ENCODE data around the gene INS. TPM values are rescaled to one million over a fixed set of nuclear protein-coding genes. Genes with fewer than 3 reads are reported as not detected.

Gene INS
- total RNA-seq, 4 donors from 2014 or later: not detected

DNA sequence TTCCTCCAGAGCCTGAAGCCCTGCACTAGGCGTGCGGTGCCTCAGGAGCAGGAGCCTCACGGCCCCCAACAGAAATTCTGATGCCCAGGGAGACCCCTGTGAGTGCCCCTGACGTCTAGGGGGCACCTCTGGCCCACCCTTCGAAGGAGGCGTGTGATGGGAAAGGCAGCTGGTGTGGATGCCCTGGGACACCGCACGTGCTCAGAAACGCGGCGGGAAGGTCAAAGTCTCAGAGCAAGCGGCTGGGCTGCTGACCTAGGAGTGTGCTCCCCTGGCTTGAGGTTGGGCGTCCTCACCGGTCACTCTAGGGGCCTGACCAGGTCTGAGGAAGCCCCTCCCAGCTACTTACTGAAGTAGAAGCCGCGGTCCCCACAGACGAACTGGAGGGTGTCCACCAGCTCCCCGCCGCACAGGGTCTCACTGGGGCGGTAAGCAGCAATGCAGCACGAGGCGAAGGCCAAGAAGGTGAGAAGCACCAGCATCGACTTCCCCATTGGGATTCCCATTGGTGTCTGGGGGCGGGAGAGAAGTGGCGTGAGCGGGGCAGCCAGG, 25.9 kb downstream of the INS start:
- Histone ChIP-seq H3K9me3 (no peaks in the 10 kb centered on the region), H3K4me1 (peaks cover 6 to 37% (median 34%) of the 10 kb centered on the region in 4 donors), H3K27ac (replicated peaks in 1 of 4) (no peak overlapping the region), H3K36me3 (peaks cover 0 to 17% (median 0%) of the 10 kb centered on the region in 4 donors), H3K4me3 (no peak overlapping the region), H3K27me3 (peaks cover 5 to 99% (median 24%) of the 10 kb centered on the region in 4 donors)
- intact Hi-C loops (cut with DNase I): no loop called here
- 89% methylated on average over 19 of the region's 26 CpGs for WGBS
- TF ChIP-seq POLR2A (IDR thresholded peaks at IDR 0.05; ENCODE audit: low read depth) (no peak), POLR2AphosphoS5 (IDR thresholded peaks at IDR 0.05) (no peak), EP300 (IDR thresholded peaks at IDR 0.05) (no peak)
- TF ChIP-seq, protein P1, sequence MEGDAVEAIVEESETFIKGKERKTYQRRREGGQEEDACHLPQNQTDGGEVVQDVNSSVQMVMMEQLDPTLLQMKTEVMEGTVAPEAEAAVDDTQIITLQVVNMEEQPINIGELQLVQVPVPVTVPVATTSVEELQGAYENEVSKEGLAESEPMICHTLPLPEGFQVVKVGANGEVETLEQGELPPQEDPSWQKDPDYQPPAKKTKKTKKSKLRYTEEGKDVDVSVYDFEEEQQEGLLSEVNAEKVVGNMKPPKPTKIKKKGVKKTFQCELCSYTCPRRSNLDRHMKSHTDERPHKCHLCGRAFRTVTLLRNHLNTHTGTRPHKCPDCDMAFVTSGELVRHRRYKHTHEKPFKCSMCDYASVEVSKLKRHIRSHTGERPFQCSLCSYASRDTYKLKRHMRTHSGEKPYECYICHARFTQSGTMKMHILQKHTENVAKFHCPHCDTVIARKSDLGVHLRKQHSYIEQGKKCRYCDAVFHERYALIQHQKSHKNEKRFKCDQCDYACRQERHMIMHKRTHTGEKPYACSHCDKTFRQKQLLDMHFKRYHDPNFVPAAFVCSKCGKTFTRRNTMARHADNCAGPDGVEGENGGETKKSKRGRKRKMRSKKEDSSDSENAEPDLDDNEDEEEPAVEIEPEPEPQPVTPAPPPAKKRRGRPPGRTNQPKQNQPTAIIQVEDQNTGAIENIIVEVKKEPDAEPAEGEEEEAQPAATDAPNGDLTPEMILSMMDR (IDR thresholded peaks at IDR 0.05): no peak
- no peak for DNase-seq (ENCODE audit: extremely low spot score)

DNA sequence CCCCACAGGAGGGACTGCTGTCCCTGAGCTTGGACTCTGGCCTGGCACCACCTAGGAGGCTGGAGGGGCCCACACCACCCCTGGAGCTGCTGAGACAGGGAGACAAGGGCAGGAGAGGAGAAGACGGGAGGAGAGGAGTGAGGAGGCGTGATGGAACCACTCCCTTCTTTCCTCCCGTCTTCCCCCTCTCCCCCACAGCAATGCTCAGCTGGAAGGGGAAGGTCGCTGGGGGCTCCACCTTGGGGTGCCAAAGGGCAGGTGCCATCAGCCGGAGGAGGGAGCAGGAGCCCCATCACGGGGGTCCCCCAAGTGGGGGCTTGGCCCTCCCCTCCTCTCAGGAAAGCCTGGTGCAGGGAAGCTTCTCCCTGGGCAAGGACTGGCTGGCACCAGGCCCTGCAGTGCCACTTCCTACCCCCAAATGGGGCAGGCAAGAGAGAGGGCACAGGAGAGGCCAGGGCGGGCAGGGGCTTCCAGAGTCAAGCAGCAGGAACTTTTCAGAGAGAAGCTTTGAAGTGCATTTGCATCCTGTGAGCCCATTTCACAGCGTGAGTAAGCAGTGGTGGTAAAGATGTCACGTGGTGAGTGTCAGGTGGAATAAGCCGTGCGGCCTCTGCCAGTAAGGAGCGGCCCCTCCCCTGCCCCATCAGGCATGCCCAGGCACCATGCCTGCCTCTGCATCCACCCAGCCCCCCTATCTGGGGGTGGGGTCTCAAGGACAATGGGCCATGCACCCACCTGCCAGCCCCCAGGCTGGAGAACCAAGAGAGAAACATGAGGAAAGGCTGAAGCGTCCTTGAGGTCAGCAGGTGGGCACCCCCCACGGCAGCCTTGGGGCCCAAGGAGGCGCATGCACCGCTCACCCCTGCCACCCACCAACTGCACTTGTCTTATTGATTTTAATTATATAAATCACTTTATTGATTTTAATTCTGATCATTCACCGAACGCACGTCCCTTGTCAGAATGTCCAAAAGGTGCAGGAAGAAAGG, 26.7 kb downstream of the INS start:
- intact Hi-C loops (cut with DNase I): no loop called here

DNA sequence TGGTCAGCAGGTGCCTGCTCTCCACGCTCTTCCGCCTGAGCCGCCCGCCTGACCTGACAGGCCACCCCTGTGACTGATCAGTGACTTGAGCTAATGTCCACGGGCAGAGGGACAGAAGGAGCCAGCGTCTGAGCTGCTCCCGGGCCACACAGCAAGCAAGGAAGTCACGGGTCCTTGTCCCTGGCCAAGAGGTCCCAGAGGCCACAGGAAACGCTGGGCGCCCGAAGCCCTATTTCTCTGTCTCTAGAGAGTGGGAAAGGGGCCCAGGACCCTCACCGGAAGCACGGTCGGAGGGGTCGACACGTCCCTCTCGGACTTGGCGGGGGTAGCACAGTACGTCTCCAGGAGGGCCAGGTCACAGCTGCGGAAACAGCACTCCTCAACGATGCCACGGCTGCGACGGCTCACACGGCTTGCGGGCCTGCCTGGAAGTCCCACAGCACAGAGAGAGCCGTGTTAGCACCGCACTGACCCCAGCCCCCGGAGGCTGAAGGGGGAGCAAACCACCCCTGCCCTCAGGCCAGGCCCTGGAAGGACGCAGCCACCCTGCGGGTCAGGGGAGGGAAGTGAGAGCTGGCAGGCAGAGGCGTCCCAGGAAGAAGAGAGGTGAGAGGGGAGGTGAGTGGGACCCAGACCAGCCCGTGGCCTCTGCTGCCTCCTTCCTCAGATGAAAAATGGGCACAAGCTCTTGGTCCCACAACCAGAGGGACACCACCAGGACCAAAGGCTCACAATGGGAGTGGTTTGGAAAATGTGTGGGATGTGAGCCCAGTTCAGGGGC, 27.6 kb downstream of the INS start:
- no peak overlapping the region for H3K27ac ChIP-seq (replicated peaks in 1 of 4)
- no peak overlapping the region for H3K4me3 ChIP-seq
- no peaks in the 10 kb centered on the region for H3K9me3 ChIP-seq
- peaks cover 0 to 99% (median 15%) of the 10 kb centered on the region in 4 donors for H3K27me3 ChIP-seq
- intact Hi-C loops (cut with DNase I): no loop called here
- H3K4me1 ChIP-seq: peaks cover 6 to 22% (median 19%) of the 10 kb centered on the region in 4 donors
- peaks cover 0 to 25% (median 0%) of the 10 kb centered on the region in 4 donors for H3K36me3 ChIP-seq
- DNase-seq (ENCODE audit: extremely low spot score): no peak
- TF ChIP-seq EP300 (IDR thresholded peaks at IDR 0.05): no peak
- no peak for TF ChIP-seq POLR2AphosphoS5 (IDR thresholded peaks at IDR 0.05)
- TF ChIP-seq, protein P1 (IDR thresholded peaks at IDR 0.05): no peak
- no peak for TF ChIP-seq POLR2A (IDR thresholded peaks at IDR 0.05; ENCODE audit: low read depth)
- WGBS: 58% methylated on average over 17 of the region's 33 CpGs

More for the DNA sequence above, 26.7 kb downstream of the INS start:
- Histone ChIP-seq H3K27me3 (peaks cover 0 to 99% (median 21%) of the 10 kb centered on the region in 4 donors), H3K4me1 (peaks cover 6 to 29% (median 27%) of the 10 kb centered on the region in 4 donors), H3K27ac (replicated peaks in 1 of 4) (no peak overlapping the region), H3K4me3 (no peak overlapping the region), H3K36me3 (peaks cover 0 to 24% (median 0%) of the 10 kb centered on the region in 4 donors), H3K9me3 (no peaks in the 10 kb centered on the region)
- TF ChIP-seq EP300 (IDR thresholded peaks at IDR 0.05): no peak
- no peak for TF ChIP-seq POLR2A (IDR thresholded peaks at IDR 0.05; ENCODE audit: low read depth)
- TF ChIP-seq, protein P1 (IDR thresholded peaks at IDR 0.05): no peak
- TF ChIP-seq POLR2AphosphoS5 (IDR thresholded peaks at IDR 0.05): no peak
- WGBS: 67% methylated on average over 16 of the region's 19 CpGs
- DNase-seq (ENCODE audit: extremely low spot score): no peak

DNA sequence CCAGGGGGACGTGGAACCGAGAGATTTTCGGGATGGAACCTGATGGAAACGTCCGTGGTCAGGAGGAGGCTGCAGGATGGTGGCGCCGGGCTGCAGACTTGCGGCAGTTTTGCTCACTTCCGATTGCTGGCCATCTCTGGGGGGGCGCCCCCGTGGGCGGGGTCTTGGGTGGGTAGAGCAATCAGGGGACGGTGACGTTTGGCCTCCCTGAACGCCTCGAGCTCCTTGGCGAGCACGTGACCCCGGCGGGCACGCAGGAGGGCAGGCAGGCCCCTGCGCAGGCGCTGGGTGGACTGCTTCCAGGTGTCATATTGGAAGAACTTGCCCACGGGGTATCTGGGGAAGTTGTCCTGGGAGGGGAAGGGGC, 28.2 kb downstream of the INS start:
- Histone ChIP-seq H3K36me3 (peaks cover 0 to 25% (median 0%) of the 10 kb centered on the region in 4 donors), H3K9me3 (no peaks in the 10 kb centered on the region), H3K27ac (replicated peaks in 1 of 4) (no peak overlapping the region), H3K4me3 (no peak overlapping the region), H3K27me3 (peaks cover 0 to 99% (median 12%) of the 10 kb centered on the region in 4 donors), H3K4me1 (peaks cover 6 to 16% (median 13%) of the 10 kb centered on the region in 4 donors)
- DNase-seq (ENCODE audit: extremely low spot score): no peak
- intact Hi-C loops (cut with DNase I): no loop called here
- no peak for TF ChIP-seq POLR2AphosphoS5 (IDR thresholded peaks at IDR 0.05)
- TF ChIP-seq, protein P1 (IDR thresholded peaks at IDR 0.05): no peak
- no peak for TF ChIP-seq POLR2A (IDR thresholded peaks at IDR 0.05; ENCODE audit: low read depth)
- no peak for TF ChIP-seq EP300 (IDR thresholded peaks at IDR 0.05)
- 54% methylated on average over 11 of the region's 24 CpGs for WGBS

Data from esophagus muscularis mucosa (tissue), 4 donors.